Nephron (organoid): Measurements from ENCODE around the gene PDZD11.
A peak's percentile ranks its signal among the peaks of the same experiment; 100 is the strongest.

Source experiments
- H3K27ac Mint-ChIP-seq, 3 experiments: 2 replicates each; pipeline ENCODE4 v1.8.0; 2020; ENCODE audit warnings: mixed read lengths in 3 of 3, mild to moderate bottlenecking in 2 of 3, moderate library complexity in 1 of 3
- H3K27me3 Mint-ChIP-seq: 2 replicates; pipeline ENCODE4 v1.8.0; 2021; ENCODE audit warnings: low read depth, mild to moderate bottlenecking, moderate library complexity, mixed read lengths
- H3K36me3 Mint-ChIP-seq: 2 replicates; pipeline ENCODE4 v1.8.0; 2020; ENCODE audit warnings: low read depth, mixed read lengths
- H3K4me1 Mint-ChIP-seq: 2 replicates; pipeline ENCODE4 v1.8.0; 2020; ENCODE audit warnings: mixed read lengths
- H3K4me3 Mint-ChIP-seq, 3 experiments: 2 replicates each; pipeline ENCODE4 v1.8.0; 2020; ENCODE audit warnings: mild to moderate bottlenecking in 3 of 3, mixed read lengths in 3 of 3, moderate library complexity in 2 of 3
- H3K9me3 Mint-ChIP-seq: 2 replicates; pipeline ENCODE4 v1.8.0; 2020; ENCODE audit warnings: mixed read lengths
- CTCF ChIP-seq, 3 experiments: fragments of 200-600 bp; sonication (generic); IDR thresholded peaks; one replicate each; pipeline ENCODE4 v1.5.0; 2021; ENCODE audit warnings: antibody characterized with exemption in 3 of 3; ENCODE audit not compliant: unreplicated experiment in 3 of 3

The PDZD11 gene

DNA sequence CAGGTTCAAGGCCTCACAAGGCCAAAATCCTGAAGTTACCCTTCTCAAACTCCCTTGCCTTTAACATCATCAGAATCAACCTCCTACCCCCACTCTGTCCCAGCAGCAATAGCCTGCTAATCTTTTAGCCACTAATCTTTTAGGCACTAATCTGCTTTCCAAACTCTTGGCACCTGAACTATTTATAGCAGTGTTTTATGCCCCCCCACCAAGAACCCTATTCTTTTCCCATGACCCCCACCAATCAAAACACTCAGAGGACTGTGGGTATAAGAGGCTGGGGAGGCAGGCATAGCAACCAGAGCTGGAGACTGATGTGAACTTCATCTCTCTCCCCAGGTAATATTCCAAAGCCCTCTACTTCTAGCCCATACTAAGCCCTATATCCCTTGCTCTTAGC is 21.7 kb downstream of the PDZD11 start, which contains the start of gene ARR3:
Gene ARR3, plus strand, starts transcription at position 301 of the 400 bp plus-strand sequence. CDS start 1,052 bp downstream, outside the sequence.
- no peaks in the 10 kb centered on the region for H3K36me3 Mint-ChIP-seq
- peaks cover 3% of the 10 kb centered on the region for H3K9me3 Mint-ChIP-seq
- H3K27ac Mint-ChIP-seq, result peak within 1 kb of the TSS in 1 of 3 experiments; percentile 18
- H3K4me3 Mint-ChIP-seq, result no peak within 1 kb of the TSS
- no peaks in the 10 kb centered on the region for H3K27me3 Mint-ChIP-seq
- H3K4me1 Mint-ChIP-seq, result no peaks in the 10 kb centered on the region
- no peak for TF ChIP-seq CTCF (IDR thresholded peaks at IDR 0.05; ENCODE audit: unreplicated experiment in 3 of 3)

GRCh38 chrX:70264784-70265183 is 24.9 kb downstream of the PDZD11 start:
- H3K4me1 Mint-ChIP-seq, result no peaks in the 10 kb centered on the region
- H3K4me3 Mint-ChIP-seq, result no peak overlapping the region
- no peak for TF ChIP-seq CTCF (IDR thresholded peaks at IDR 0.05; ENCODE audit: unreplicated experiment in 3 of 3)
- peaks cover 7% of the 10 kb centered on the region for H3K9me3 Mint-ChIP-seq
- H3K27me3 Mint-ChIP-seq, result no peaks in the 10 kb centered on the region
- H3K36me3 Mint-ChIP-seq, result no peaks in the 10 kb centered on the region
- H3K27ac Mint-ChIP-seq, result no peak overlapping the region

- Mint-ChIP-seq H3K9me3 (peaks cover 9% of the 10 kb centered on the region), H3K4me3 (no peak overlapping the region), H3K27ac (no peak overlapping the region), H3K36me3 (no peaks in the 10 kb centered on the region), H3K4me1 (no peaks in the 10 kb centered on the region), H3K27me3 (no peaks in the 10 kb centered on the region)
- peak; percentile 31 to 44 (median 42) for TF ChIP-seq CTCF (IDR thresholded peaks at IDR 0.05; ENCODE audit: unreplicated experiment in 3 of 3)
These were observed 26.7 kb downstream of the PDZD11 start for GRCh38 chrX:70262952-70263567.

DNA sequence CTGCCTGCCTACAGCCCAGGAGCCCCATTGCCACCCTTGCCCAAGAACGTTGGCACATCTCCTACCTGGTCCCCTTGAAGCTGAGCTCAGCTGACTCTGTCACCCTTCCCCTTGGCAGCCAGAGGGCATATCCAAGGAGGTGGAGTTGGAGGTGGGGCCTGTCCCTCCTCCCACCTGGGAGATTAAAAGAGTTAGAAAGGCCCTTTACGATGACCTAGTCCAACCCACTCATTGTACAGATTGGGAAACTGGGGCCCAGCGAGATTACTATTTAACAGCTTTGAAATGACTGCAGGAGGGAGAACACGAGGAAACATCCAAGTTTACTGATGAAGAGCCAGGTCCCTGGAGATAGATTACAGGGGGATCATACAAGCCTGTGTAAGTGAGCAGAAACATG is 29.6 kb downstream of the PDZD11 start, which contains the start of gene P2RY4:
Gene P2RY4, minus strand, starts transcription at position 101 of the 400 bp plus-strand sequence. CDS start 580 bp downstream, outside the sequence.
- Mint-ChIP-seq H3K36me3 (no peaks in the 10 kb centered on the region), H3K9me3 (peaks cover 6% of the 10 kb centered on the region), H3K27me3 (no peaks in the 10 kb centered on the region), H3K4me3 (no peak within 1 kb of the TSS), H3K27ac (no peak within 1 kb of the TSS), H3K4me1 (no peaks in the 10 kb centered on the region)
- TF ChIP-seq CTCF (IDR thresholded peaks at IDR 0.05; ENCODE audit: unreplicated experiment in 3 of 3), result no peak

DNA sequence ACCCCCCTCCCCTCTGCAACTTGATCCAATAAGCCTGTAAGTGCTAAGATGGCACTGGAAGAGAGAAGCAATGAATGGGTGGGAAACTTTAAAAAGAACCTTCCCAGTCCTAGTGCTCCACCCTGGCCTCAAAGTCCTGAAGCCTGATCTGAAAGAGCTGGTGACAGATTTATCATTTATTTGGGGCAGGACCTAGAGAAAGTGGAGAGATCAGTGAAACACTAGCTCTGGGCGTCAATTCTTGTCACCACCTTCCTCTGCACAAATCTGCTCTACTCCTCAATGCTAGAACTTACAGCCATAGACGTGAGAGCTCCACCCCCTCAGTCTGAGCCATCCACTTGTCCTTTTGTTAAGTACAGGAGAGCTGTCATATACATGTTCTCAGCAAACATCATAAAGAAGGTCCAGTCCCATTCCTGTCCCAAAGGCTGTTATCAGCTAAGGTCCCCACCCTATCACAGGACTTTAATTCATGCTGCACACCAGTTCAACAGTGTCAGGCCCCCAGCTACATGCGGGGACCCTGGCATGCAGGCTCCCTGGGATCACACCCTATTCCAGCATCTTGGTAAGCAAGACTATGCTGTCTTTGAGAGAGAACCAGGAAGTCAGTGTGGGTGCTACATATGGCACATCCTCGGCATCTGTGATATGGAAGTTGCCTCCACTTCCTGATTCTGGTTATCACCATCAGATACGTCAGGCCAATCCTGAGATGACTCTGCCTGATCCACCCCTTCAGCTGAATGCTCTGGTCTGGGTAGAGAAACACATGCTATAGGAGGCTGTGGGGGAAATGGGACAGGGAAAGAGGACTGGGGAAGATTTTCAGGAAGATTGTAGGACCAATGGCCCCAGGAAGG is 32.1 kb downstream of the PDZD11 start:
- Mint-ChIP-seq H3K27me3 (no peaks in the 10 kb centered on the region), H3K4me3 (no peak overlapping the region)

More for the DNA sequence above, 32.1 kb downstream of the PDZD11 start:
- Mint-ChIP-seq H3K27ac (no peak overlapping the region), H3K4me1 (no peaks in the 10 kb centered on the region), H3K9me3 (peaks cover 6% of the 10 kb centered on the region), H3K36me3 (no peaks in the 10 kb centered on the region)
- no peak for TF ChIP-seq CTCF (IDR thresholded peaks at IDR 0.05; ENCODE audit: unreplicated experiment in 3 of 3)
